MM.1S (cell line): Measurements from ENCODE around the gene PAXX.

Experiments
- DNase-seq: peaks from one replicate; pipeline ENCODE4 v3.0.0-alpha.2; 2015
- H2AFZ ChIP-seq: fragments of 300-600 bp; sonication (generic); 2 replicates; pipeline ENCODE4 v1.6.0; 2016; ENCODE audit warnings: antibody characterized with exemption, low read length
- H3F3A ChIP-seq: fragments of 300-600 bp; sonication (generic); 2 replicates; pipeline ENCODE4 v1.6.1; 2016; ENCODE audit warnings: mild to moderate bottlenecking, antibody characterized with exemption, low read length, moderate library complexity, mixed read lengths; ENCODE audit not compliant: insufficient read depth
- H3K27ac ChIP-seq: fragments of 300-600 bp; sonication (generic); 2 replicates; pipeline ENCODE4 v1.5.1; 2016; ENCODE audit warnings: mild to moderate bottlenecking, low read length
- H3K27me3 ChIP-seq: fragments of 300-600 bp; sonication (generic); replicated peaks from 2 replicates; pipeline ENCODE4 v1.6.0; 2016; ENCODE audit warnings: low read length; ENCODE audit not compliant: insufficient read depth
- H3K36me3 ChIP-seq: fragments of 300-600 bp; sonication (generic); replicated peaks from 2 replicates; pipeline ENCODE4 v1.6.1; 2016; ENCODE audit warnings: mild to moderate bottlenecking, low read length, mixed read lengths; ENCODE audit not compliant: insufficient read depth
- H3K4me1 ChIP-seq: fragments of 300-600 bp; sonication (generic); 2 replicates; pipeline ENCODE4 v1.6.1; 2016; ENCODE audit warnings: low read length, mixed read lengths
- H3K4me2 ChIP-seq: fragments of 300-600 bp; sonication (generic); 2 replicates; pipeline ENCODE4 v1.6.0; 2016; ENCODE audit warnings: low read depth, low read length
- H3K4me3 ChIP-seq: fragments of 300-600 bp; sonication (generic); 2 replicates; pipeline ENCODE4 v1.5.1; 2016; ENCODE audit warnings: low read length, mixed read lengths
- H3K79me2 ChIP-seq: fragments of 300-600 bp; sonication (generic); 2 replicates; pipeline ENCODE4 v1.6.1; 2016; ENCODE audit warnings: mixed run types, low read length, mixed read lengths
- H3K9ac ChIP-seq: fragments of 300-600 bp; sonication (generic); 2 replicates; pipeline ENCODE4 v1.6.1; 2016; ENCODE audit warnings: low read length, mixed read lengths
- H3K9me2 ChIP-seq: fragments of 300-600 bp; sonication (generic); replicated peaks from 2 replicates; pipeline ENCODE4 v1.6.1; 2016; ENCODE audit warnings: mild to moderate bottlenecking, low read length, mixed read lengths; ENCODE audit not compliant: insufficient read depth
- H3K9me3 ChIP-seq: fragments of 300-600 bp; sonication (generic); replicated peaks from 2 replicates; pipeline ENCODE4 v1.6.1; 2016; ENCODE audit warnings: mild to moderate bottlenecking, low read length, mixed read lengths; ENCODE audit not compliant: insufficient read depth
- H4K20me1 ChIP-seq: fragments of 300-600 bp; sonication (generic); 2 replicates; pipeline ENCODE4 v1.6.1; 2016; ENCODE audit warnings: mild to moderate bottlenecking, low read length, moderate library complexity, mixed read lengths; ENCODE audit not compliant: insufficient read depth
- EZH2 ChIP-seq: fragments of 300-600 bp; sonication (generic); optimal IDR thresholded peaks from 2 replicates; pipeline ENCODE3; 2017; ENCODE audit warnings: low read depth, mild to moderate bottlenecking, antibody characterized with exemption, low read length, mixed read lengths
- EZH2phosphoT487 ChIP-seq: fragments of 300-600 bp; sonication (generic); IDR thresholded peaks from 2 replicates; pipeline ENCODE4 v1.6.1; 2018; ENCODE audit warnings: antibody characterized with exemption, low read length
- TF ChIP-seq, protein P1 (sequence below): fragments of 300-600 bp; sonication (generic); IDR thresholded peaks from 2 replicates; pipeline ENCODE4 v1.5.1; 2016; ENCODE audit warnings: antibody characterized with exemption, low read length, mixed read lengths

PAXX gene

DNA sequence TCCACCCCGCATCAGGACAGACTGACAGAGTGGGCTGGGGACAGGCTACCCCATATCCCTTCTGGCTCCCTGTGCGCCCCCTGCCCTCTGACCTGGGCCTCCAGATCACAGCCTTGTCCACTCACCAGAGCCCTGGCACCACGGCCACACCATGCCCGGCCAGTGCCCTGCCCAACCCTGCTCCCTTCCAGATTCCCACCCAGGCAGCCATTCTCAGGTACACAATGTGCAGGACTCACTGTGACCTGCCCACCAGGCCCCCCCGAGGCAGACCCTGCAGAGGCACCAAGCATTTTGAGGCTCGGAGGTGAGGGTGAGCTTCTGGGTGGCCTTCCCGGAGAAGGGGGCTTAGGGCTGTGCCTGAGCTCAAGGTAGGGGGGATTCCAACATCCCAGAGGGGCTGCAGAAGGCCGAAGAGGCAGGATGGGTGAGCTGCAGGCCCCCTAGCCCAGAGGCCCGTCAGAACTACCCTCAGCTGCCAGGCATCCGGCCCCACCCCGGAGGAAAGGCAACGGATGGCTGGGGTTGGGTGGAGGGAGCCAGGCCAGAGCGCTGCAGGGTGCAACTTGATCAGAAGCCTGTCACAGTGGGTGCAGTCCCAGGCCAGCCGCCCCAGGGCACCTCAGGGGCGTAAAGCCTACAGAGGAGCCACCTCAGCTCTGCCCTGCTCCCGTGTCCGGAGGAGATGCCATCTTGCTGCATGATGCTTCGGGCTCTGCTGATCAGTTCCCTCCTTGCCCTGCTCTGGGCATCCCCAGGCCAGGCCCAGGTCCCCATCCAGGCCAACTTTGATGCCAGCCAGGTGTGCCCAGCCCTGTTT lies 9.8 kb upstream of the PAXX start, which contains the start of gene LCNL1:
LCNL1 (plus strand) TSS at position 762 of the 820 bp plus-strand sequence. CDS start 594 bp downstream, outside the sequence.
- no peak within 1 kb of the TSS for H3K27ac ChIP-seq
- no peaks in the 10 kb centered on the region for H3K9me3 ChIP-seq
- H2AFZ ChIP-seq, result no peak within 1 kb of the TSS
- H3K4me1 ChIP-seq, result no peaks in the 10 kb centered on the region
- TF ChIP-seq, protein P1, sequence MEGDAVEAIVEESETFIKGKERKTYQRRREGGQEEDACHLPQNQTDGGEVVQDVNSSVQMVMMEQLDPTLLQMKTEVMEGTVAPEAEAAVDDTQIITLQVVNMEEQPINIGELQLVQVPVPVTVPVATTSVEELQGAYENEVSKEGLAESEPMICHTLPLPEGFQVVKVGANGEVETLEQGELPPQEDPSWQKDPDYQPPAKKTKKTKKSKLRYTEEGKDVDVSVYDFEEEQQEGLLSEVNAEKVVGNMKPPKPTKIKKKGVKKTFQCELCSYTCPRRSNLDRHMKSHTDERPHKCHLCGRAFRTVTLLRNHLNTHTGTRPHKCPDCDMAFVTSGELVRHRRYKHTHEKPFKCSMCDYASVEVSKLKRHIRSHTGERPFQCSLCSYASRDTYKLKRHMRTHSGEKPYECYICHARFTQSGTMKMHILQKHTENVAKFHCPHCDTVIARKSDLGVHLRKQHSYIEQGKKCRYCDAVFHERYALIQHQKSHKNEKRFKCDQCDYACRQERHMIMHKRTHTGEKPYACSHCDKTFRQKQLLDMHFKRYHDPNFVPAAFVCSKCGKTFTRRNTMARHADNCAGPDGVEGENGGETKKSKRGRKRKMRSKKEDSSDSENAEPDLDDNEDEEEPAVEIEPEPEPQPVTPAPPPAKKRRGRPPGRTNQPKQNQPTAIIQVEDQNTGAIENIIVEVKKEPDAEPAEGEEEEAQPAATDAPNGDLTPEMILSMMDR, result no peak
- TF ChIP-seq EZH2phosphoT487 (no peak), EZH2 (no peak)
- DNase-seq, result no peak
- no peak within 1 kb of the TSS for H3K4me2 ChIP-seq
- no peak within 1 kb of the TSS for H3K4me3 ChIP-seq
- no peaks in the 10 kb centered on the region for H4K20me1 ChIP-seq
- H3F3A ChIP-seq, result no peaks in the 10 kb centered on the region
- no peak within 1 kb of the TSS for H3K9ac ChIP-seq
- peaks cover 79% of the 10 kb centered on the region for H3K27me3 ChIP-seq
- H3K9me2 ChIP-seq, result no peaks in the 10 kb centered on the region
- no peaks in the 10 kb centered on the region for H3K36me3 ChIP-seq
- H3K79me2 ChIP-seq, result no peaks in the 10 kb centered on the region

DNA sequence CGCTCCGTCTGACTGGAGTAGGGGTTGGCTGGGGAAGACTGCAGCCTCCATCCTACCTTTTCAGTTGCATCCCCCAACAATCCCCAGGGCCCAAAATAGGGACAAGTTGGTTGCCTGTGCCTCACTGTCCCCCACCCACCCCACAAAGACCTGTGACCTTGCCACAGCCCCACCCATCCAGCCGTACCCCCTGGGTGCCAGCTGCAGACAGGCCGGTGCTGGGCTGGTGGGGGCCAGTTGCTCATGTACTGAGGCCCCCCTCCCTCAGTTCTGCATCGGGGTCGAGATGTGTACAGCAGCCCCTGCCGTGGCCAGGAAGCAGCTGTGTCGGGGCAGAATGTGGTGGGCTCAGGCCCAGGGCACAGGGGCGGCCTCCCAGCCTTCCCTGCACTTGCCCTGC lies 9.1 kb upstream of the PAXX start:
- Histone ChIP-seq H3F3A (no peaks in the 10 kb centered on the region), H3K9ac (no peak overlapping the region), H3K27ac (no peak overlapping the region), H3K4me2 (no peak overlapping the region), H3K36me3 (no peaks in the 10 kb centered on the region), H3K79me2 (no peaks in the 10 kb centered on the region), H3K4me1 (no peaks in the 10 kb centered on the region), H3K27me3 (peaks cover 85% of the 10 kb centered on the region), H3K9me2 (no peaks in the 10 kb centered on the region), H2AFZ (no peak overlapping the region), H3K4me3 (no peak overlapping the region), H4K20me1 (no peaks in the 10 kb centered on the region), H3K9me3 (no peaks in the 10 kb centered on the region)
- TF ChIP-seq, protein P1, result no peak
- TF ChIP-seq EZH2, result no peak
- TF ChIP-seq EZH2phosphoT487, result no peak
- no peak for DNase-seq

DNA sequence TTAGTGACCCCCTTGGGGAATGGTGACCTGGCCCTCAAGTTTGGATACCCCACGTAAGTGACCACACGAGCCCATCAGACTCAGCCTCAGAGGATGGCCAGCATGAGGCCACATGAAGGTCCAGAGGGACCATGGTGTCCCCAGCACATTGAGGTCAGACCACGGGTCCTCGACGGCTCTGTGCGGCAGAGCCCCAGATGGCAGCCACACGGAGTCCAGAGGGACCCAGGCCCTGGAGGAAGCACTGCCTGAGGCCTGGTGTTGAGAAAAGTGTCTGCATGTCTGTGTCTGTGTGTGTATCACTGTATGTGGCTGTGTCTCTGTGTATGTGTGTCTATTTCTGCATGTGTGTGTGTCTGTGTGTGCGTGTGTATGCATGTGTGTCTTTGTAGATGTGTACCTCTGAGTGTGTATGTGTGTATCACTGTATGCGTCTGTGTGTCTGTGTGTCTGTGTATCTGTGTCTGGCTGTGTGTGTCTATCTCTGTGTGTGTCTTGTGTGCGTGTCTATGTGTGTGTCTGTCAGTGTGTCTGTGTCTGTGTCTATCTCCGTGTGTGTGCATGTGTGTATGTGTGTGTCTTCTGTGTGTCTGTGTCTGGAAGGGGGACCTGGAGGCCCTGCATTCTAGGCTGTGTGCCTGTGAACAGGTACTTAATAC lies 8.4 kb upstream of the PAXX start:
- Histone ChIP-seq H3K9me3 (no peaks in the 10 kb centered on the region), H3K4me1 (no peaks in the 10 kb centered on the region), H3K79me2 (no peaks in the 10 kb centered on the region), H4K20me1 (no peaks in the 10 kb centered on the region), H3K9ac (no peak overlapping the region), H3K27me3 (peaks cover 90% of the 10 kb centered on the region), H3K4me3 (no peak overlapping the region), H3K27ac (no peak overlapping the region), H3K4me2 (no peak overlapping the region), H2AFZ (no peak overlapping the region), H3K9me2 (no peaks in the 10 kb centered on the region), H3F3A (no peaks in the 10 kb centered on the region), H3K36me3 (no peaks in the 10 kb centered on the region)
- no peak for DNase-seq
- TF ChIP-seq, protein P1, result no peak
- TF ChIP-seq EZH2phosphoT487 (no peak), EZH2 (no peak)
